IMR-90 (cell line): ENCODE results near the gene TMEFF1. TPM values are rescaled to one million over a fixed set of nuclear protein-coding genes. Genes with fewer than 3 reads are reported as not detected.

Experiments used
- ATAC-seq: fragments of 200-7000 bp; cut with Tn5 transposase; 2 replicates; pipeline ENCODE4 v1.9.1; 2020; ENCODE audit warnings: low read depth, mild to moderate bottlenecking, moderate library complexity
- BruUV-seq: library from RNA; stranded (reverse); fragments of 400-500 nt; replicated peaks from 2 replicates; lab custom pipeline; 2021; lab: Mats Ljungman, UMichigan
- CTCF ChIA-PET: fragments of 300-600 bp; formaldehyde crosslinking; extraction: SDS; loops from one replicate; lab custom pipeline; 2021; ENCODE audit warnings: antibody characterized with exemption; lab: Yijun Ruan, JAX
- POLR2A ChIA-PET: fragments of 300-600 bp; sonication (Branson Sonifier 250); formaldehyde crosslinking; loops from one replicate; lab custom pipeline; 2022; ENCODE audit warnings: antibody characterized with exemption; ENCODE audit not compliant: unreplicated experiment; lab: Charles Lee
- DNase-seq: peaks from one replicate; pipeline ENCODE4 v3.0.0; 2013
- H2AFZ ChIP-seq: replicated peaks from 2 replicates; pipeline ENCODE3; 2013; ENCODE audit warnings: low read length, mild to moderate bottlenecking; ENCODE audit not compliant: poor library complexity
- H2AK5ac ChIP-seq: 2 replicates; pipeline ENCODE4 v1.6.1; 2013; ENCODE audit warnings: low read depth, low read length, inconsistent platforms
- H2AK9ac ChIP-seq: replicated peaks from 2 replicates; pipeline ENCODE3; 2013; ENCODE audit warnings: mild to moderate bottlenecking, low read depth, low read length, moderate library complexity; ENCODE audit not compliant: poor library complexity
- H2BK120ac ChIP-seq: 2 replicates; pipeline ENCODE4 v1.6.1; 2013; ENCODE audit warnings: low read depth, low read length, inconsistent platforms
- H2BK15ac ChIP-seq: 3 replicates; pipeline ENCODE4 v1.6.1; 2013; ENCODE audit warnings: low read depth, low read length, inconsistent platforms
- H2BK20ac ChIP-seq: 2 replicates; pipeline ENCODE4 v1.6.1; 2013; ENCODE audit warnings: low read depth, mild to moderate bottlenecking, inconsistent platforms, low read length, moderate library complexity
- H2BK5ac ChIP-seq: 2 replicates; pipeline ENCODE4 v1.6.1; 2013; ENCODE audit warnings: mild to moderate bottlenecking, low read depth, low read length, inconsistent platforms; ENCODE audit not compliant: poor library complexity, severe bottlenecking
- H3K14ac ChIP-seq: replicated peaks from 2 replicates; pipeline ENCODE4 v1.6.1; 2013; ENCODE audit warnings: low read depth, low read length, inconsistent platforms
- H3K18ac ChIP-seq: 2 replicates; pipeline ENCODE4 v1.6.1; 2013; ENCODE audit warnings: low read depth, low read length, control low read depth
- H3K23ac ChIP-seq: 2 replicates; pipeline ENCODE4 v1.6.1; 2013; ENCODE audit warnings: low read depth, low read length, inconsistent platforms
- H3K27ac ChIP-seq: 2 replicates; pipeline ENCODE4 v1.5.1; 2013; ENCODE audit warnings: mild to moderate bottlenecking, control low read depth, low read length; ENCODE audit not compliant: insufficient read depth
- H3K27me3 ChIP-seq: 2 replicates; pipeline ENCODE4 v1.6.1; 2013; ENCODE audit warnings: low read length; ENCODE audit not compliant: control insufficient read depth, insufficient read depth
- H3K36me3 ChIP-seq: 2 replicates; pipeline ENCODE4 v1.6.1; 2013; ENCODE audit warnings: low read length, mixed read lengths; ENCODE audit not compliant: control insufficient read depth, insufficient read depth
- H3K4ac ChIP-seq: 2 replicates; pipeline ENCODE4 v1.6.1; 2013; ENCODE audit warnings: low read depth, low read length, inconsistent platforms
- H3K4me1 ChIP-seq: 2 replicates; pipeline ENCODE4 v1.6.1; 2013; ENCODE audit warnings: low read length, mixed read lengths; ENCODE audit not compliant: control insufficient read depth, insufficient read depth
- H3K4me2 ChIP-seq: 2 replicates; pipeline ENCODE4 v1.6.1; 2013; ENCODE audit warnings: low read depth, mild to moderate bottlenecking, control low read depth, low read length, moderate library complexity
- H3K4me3 ChIP-seq: 2 replicates; pipeline ENCODE4 v1.5.1; 2013; ENCODE audit warnings: low read depth, mild to moderate bottlenecking, control low read depth, low read length, moderate library complexity; ENCODE audit not compliant: insufficient read depth
- H3K56ac ChIP-seq: 2 replicates; pipeline ENCODE4 v1.6.1; 2013; ENCODE audit warnings: low read length, inconsistent platforms; ENCODE audit not compliant: insufficient read depth; ENCODE audit errors: extremely low read depth
- H3K79me1 ChIP-seq, 2 experiments: 2 replicates each; pipeline ENCODE4 v1.6.1; 2013; ENCODE audit warnings: low read length in 2 of 2, inconsistent platforms in 1 of 2, low read depth in 1 of 2
- H3K9ac ChIP-seq: 2 replicates; pipeline ENCODE4 v1.6.1; 2013; ENCODE audit warnings: low read depth, low read length, control low read depth
- H3K9me1 ChIP-seq: 2 replicates; pipeline ENCODE4 v1.6.1; 2013; ENCODE audit warnings: low read length, inconsistent platforms; ENCODE audit not compliant: insufficient read depth
- H3K9me3 ChIP-seq: 2 replicates; pipeline ENCODE4 v1.6.1; 2013; ENCODE audit warnings: low read length; ENCODE audit not compliant: control insufficient read depth, insufficient read depth
- H4K20me1 ChIP-seq: 2 replicates; pipeline ENCODE4 v1.6.1; 2013; ENCODE audit warnings: low read length, inconsistent platforms; ENCODE audit not compliant: insufficient read depth
- H4K5ac ChIP-seq: 2 replicates; pipeline ENCODE4 v1.6.1; 2013; ENCODE audit warnings: mild to moderate bottlenecking, low read depth, low read length, control low read depth
- H4K8ac ChIP-seq, 2 experiments: 2 replicates each; pipeline ENCODE4 v1.6.1; 2013; ENCODE audit warnings: low read depth in 2 of 2, low read length in 2 of 2, control low read depth in 1 of 2, inconsistent platforms in 1 of 2
- H4K91ac ChIP-seq: 2 replicates; pipeline ENCODE4 v1.6.1; 2013; ENCODE audit warnings: low read depth, low read length, inconsistent platforms; ENCODE audit not compliant: insufficient read depth
- CEBPB ChIP-seq: IDR thresholded peaks from 2 replicates; pipeline ENCODE4 v1.6.1; 2012; ENCODE audit warnings: low read depth, low read length, improper control_type of control experiment
- CHD1 ChIP-seq: IDR thresholded peaks from 2 replicates; pipeline ENCODE4 v1.6.1; 2012; ENCODE audit warnings: low read depth, low read length, improper control_type of control experiment
- MAFK ChIP-seq: IDR thresholded peaks from 2 replicates; pipeline ENCODE4 v1.6.1; 2012; ENCODE audit warnings: low read depth, low read length, improper control_type of control experiment
- MXI1 ChIP-seq: IDR thresholded peaks from 2 replicates; pipeline ENCODE4 v1.6.1; 2012; ENCODE audit warnings: low read depth, mild to moderate bottlenecking, low read length, moderate library complexity, borderline replicate concordance
- RCOR1 ChIP-seq: IDR thresholded peaks from 2 replicates; pipeline ENCODE4 v1.6.1; 2012; ENCODE audit warnings: mild to moderate bottlenecking, low read length, improper control_type of control experiment; ENCODE audit not compliant: insufficient replicate concordance
- SMC3 ChIP-seq: fragments of 150-350 bp; IDR thresholded peaks from 2 replicates; pipeline ENCODE4 v1.6.1; 2016; ENCODE audit warnings: low read depth, mild to moderate bottlenecking, antibody characterized with exemption, low read length, moderate library complexity
- WGBS, 2 experiments: methylation state at CpG; one replicate each; pipeline versions ENCODE4 v1.1.5 to v1.1.7; 2013; ENCODE audit warnings: missing lambda C conversion rate in 2 of 2; ENCODE audit not compliant: insufficient read length in 1 of 2; ENCODE audit errors: extremely low coverage in 2 of 2; 5-methylcytosine and 5-hydroxymethylcytosine counted together
- dilution Hi-C: fragments of 300-500 bp; cut with HindIII; formaldehyde crosslinking; loops from one replicate; pipeline ENCODE4 v1.14.3; 2018; ENCODE audit warnings: low sequenced_read_pairs; ENCODE audit not compliant: unreplicated experiment
- in situ Hi-C: fragments of 300-500 bp; cut with MboI; formaldehyde crosslinking; loops from 3 replicates; pipeline ENCODE4 v1.14.3; 2019; ENCODE audit warnings: low sequenced_read_pairs, inconsistent platforms, mixed read lengths
- intact Hi-C: fragments of 100-400 bp; cut with micrococcal nuclease; formaldehyde crosslinking; loops from 2 replicates; pipeline ENCODE4 v1.10.0; 2022
- polyA plus RNA-seq, 3 experiments: library from polyadenylated mRNA; depleted of rRNA; stranded (reverse); fragments of >200 nt; gene quantifications; 2 replicates each; pipeline ENCODE4 v1.2.3, GENCODE V29; 2012; ENCODE audit warnings: low replicate concordance in 1 of 3
- total RNA-seq: library from RNA; depleted of rRNA; stranded (reverse); fragments of >200 nt; gene quantifications from 2 replicates; pipeline ENCODE4 v1.2.3, GENCODE V29; 2012

TMEFF1 gene
- total and polyA plus RNA-seq, 2 of the 4 experiments (the other 2 are of a cell fraction), result 0.62 to 0.90 TPM

DNA sequence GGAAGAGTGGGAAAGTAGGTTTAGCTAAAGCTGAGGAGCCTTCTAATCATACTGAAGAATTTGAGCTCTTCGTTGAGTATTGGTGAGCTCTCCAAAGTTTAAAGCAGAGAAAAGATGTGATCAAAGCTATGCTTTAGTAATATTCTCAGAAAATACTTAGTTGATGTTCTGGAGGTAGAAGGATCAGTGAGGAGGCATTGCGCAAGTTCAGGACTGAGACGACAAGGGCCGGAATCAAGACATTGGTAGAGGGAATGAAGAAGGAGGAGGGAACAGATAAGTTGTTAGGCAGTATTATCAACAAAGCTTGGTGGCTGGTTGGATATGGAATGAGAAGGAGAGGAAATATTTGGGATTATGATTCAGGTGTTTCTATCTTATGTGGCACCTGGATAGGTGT lies 112.0 kb downstream of the TMEFF1 start:
- ChIA-PET CTCF (no interaction called here), POLR2A (no interaction called here)

More for the DNA sequence above, 112.0 kb downstream of the TMEFF1 start:
- Histone ChIP-seq H4K8ac (no peak overlapping the region), H3K4me2 (no peak overlapping the region), H3K23ac (no peak overlapping the region), H4K20me1 (no peaks in the 10 kb centered on the region), H2BK5ac (no peak overlapping the region), H2AK9ac (no peak overlapping the region), H2AK5ac (no peak overlapping the region), H3K9ac (no peak overlapping the region), H3K56ac (no peak overlapping the region), H3K14ac (no peak overlapping the region), H2AFZ (no peak overlapping the region), H3K27me3 (no peaks in the 10 kb centered on the region), H4K91ac (no peak overlapping the region), H2BK120ac (no peak overlapping the region), H3K18ac (no peak overlapping the region), H3K4ac (no peak overlapping the region), H3K36me3 (no peaks in the 10 kb centered on the region), H3K9me1 (peaks cover 10% of the 10 kb centered on the region), H3K79me1 (peaks cover 4 to 9% of the 10 kb centered on the region in 2 experiments; a peak in 3 of 4 replicates), H3K9me3 (no peaks in the 10 kb centered on the region), H4K5ac (no peak overlapping the region), H3K27ac (no peak overlapping the region), H3K4me1 (peaks cover 10% of the 10 kb centered on the region), H2BK20ac (no peak overlapping the region; the same call in 1 of the 2 replicates), H2BK15ac (no peak overlapping the region), H3K4me3 (no peak overlapping the region)
- intact Hi-C loops, result no loop called here
- BruUV-seq, result no TSS peak
- in situ Hi-C loops, result loop anchor here (10.0 to 25.0 kb wide), 4 partner anchors 130 to 1398 kb away; no protein-coding TSS in a partner anchor
- WGBS, 2 experiments, result 95% methylated on average over 3 of the region's 4 CpGs; no CpG with 5 or more reads in 1 of the 2 experiments
- dilution Hi-C loops, result no loop called here
- no peak for DNase-seq
- no peak for TF ChIP-seq CHD1
- TF ChIP-seq MAFK, result no peak
- TF ChIP-seq CEBPB, result peak; percentile 82
- TF ChIP-seq RCOR1, result no peak
- no peak for TF ChIP-seq SMC3
- no peak for TF ChIP-seq MXI1
- no peak for ATAC-seq
